ENCODE measurements around the gene TULP1. TPM values are rescaled to one million over a fixed set of nuclear protein-coding genes. Genes with fewer than 3 reads are reported as not detected.

TULP1 gene
- total RNA-seq, 3 donors from 2014 or later: not detected

GRCh38 chr6:35498422-35499067 lies 14.2 kb downstream of the TULP1 start:
- no peaks in the 10 kb centered on the region for H3K36me3 ChIP-seq (ENCODE audit: low read depth)
- intact Hi-C loops (cut with DNase I, micrococcal nuclease): no loop called here
- TF ChIP-seq CTCF (IDR thresholded peaks at IDR 0.05): no peak
- H3K4me1 ChIP-seq (ENCODE audit: low read depth): peaks cover 26% of the 10 kb centered on the region
- H3K4me3 ChIP-seq: no peak overlapping the region
- no peaks in the 10 kb centered on the region for H3K9me3 ChIP-seq
- ATAC-seq: no peak
- no peak for DNase-seq

- Histone ChIP-seq H3K4me3 (peak overlapping the region; percentile 70), H3K9me3 (no peaks in the 10 kb centered on the region), H3K36me3 (ENCODE audit: low read depth) (no peaks in the 10 kb centered on the region), H3K4me1 (ENCODE audit: low read depth) (peaks cover 26% of the 10 kb centered on the region)
- peak; percentile 59 to 78 (median 75) for DNase-seq
- intact Hi-C loops (cut with DNase I, micrococcal nuclease): no loop called here
- peak; percentile 19 for ATAC-seq
- TF ChIP-seq CTCF (IDR thresholded peaks at IDR 0.05): no peak
These were observed 14.9 kb downstream of the TULP1 start for GRCh38 chr6:35497571-35498421.

- ATAC-seq: peak; percentile 77
- intact Hi-C loops (cut with DNase I, micrococcal nuclease): no loop called here
- TF ChIP-seq CTCF (IDR thresholded peaks at IDR 0.05): no peak
- Histone ChIP-seq H3K4me3 (peak within 1 kb of the TSS; percentile 70), H3K36me3 (ENCODE audit: low read depth) (no peaks in the 10 kb centered on the region), H3K4me1 (ENCODE audit: low read depth) (peaks cover 33% of the 10 kb centered on the region), H3K9me3 (no peaks in the 10 kb centered on the region)
- DNase-seq: peak; percentile 54 to 83 (median 78)
These were observed 15.7 kb downstream of the TULP1 start, which contains the start of gene TEAD3 for GRCh38 chr6:35496841-35497570. Gene TEAD3, minus strand, starts transcription at chr6:35497079.

- no peak for TF ChIP-seq CTCF (IDR thresholded peaks at IDR 0.05)
- intact Hi-C loops (cut with DNase I, micrococcal nuclease): no loop called here
- H3K36me3 ChIP-seq (ENCODE audit: low read depth): no peaks in the 10 kb centered on the region
- H3K4me1 ChIP-seq (ENCODE audit: low read depth): peaks cover 40% of the 10 kb centered on the region
- no peaks in the 10 kb centered on the region for H3K9me3 ChIP-seq
- DNase-seq (peak; percentile 56 to 80 (median 77)), ATAC-seq (peak; percentile 77)
- peak overlapping the region; percentile 70 for H3K4me3 ChIP-seq
These were observed 16.5 kb downstream of the TULP1 start for GRCh38 chr6:35496036-35496840.

Measured in mucosa of descending colon (tissue), 3 donors.